ENCODE data around the gene POMT1. TPM values are rescaled to one million over a fixed set of nuclear protein-coding genes. Genes with fewer than 3 reads are reported as not detected.
"Not testable (repeated sequence)": the region's sequence is repeated elsewhere in the genome, so short reads cannot be mapped to it uniquely, and the experiment has no call there.

The POMT1 gene
- total RNA-seq, 4 donors from 2014 or later, result 18.7 to 23.5 (median 19.7) TPM

DNA sequence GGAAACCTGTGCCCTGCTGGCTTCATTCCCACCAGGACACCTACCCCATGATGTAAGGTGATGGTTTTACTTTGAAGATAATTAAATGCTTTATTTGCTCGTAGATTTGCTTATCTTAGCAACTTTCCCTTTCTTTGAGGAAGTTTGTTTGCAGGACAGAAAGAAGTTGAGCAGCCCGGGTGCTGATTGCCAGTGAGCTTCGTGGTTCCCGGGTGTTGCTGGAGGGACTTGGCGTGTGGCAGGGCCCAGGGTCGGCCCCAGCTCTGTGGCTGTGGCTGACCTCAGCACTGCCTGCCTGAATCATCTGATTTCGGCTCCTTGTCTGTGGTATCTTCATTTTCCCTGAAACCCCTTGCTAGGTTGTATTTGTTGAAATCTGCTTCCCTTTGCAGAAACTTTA is 8.7 kb downstream of the POMT1 start:
- ATAC-seq (ENCODE audit: low FRiP score) (no peak), DNase-seq (ENCODE audit: low spot score) (no peak)
- no peak for TF ChIP-seq CTCF (IDR thresholded peaks at IDR 0.05)

DNA sequence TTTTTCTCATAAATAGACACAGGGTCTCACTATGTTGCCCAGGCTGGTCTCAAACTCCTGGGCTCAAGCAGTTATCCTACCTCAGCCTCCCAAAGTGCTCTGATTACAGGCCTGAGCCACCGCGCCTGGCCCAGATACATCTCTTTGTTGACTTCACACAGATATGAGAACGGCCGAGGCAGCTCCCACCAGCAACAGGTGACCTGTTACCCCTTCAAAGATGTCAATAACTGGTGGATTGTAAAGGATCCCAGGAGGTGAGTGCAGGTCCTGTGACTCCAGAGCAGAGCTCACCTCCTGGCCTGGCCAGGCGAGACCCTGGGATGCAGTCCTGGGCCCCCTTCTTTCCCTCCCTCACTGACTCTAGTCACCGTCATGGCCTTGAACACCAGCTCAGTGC is 9.2 kb downstream of the POMT1 start:
- no peak for TF ChIP-seq CTCF (IDR thresholded peaks at IDR 0.05)
- ATAC-seq (ENCODE audit: low FRiP score) (no peak), DNase-seq (ENCODE audit: low spot score) (no peak)

- no peak for ATAC-seq (ENCODE audit: low FRiP score)
- TF ChIP-seq CTCF (IDR thresholded peaks at IDR 0.05), result no peak
These were observed 10.5 kb downstream of the POMT1 start for GRCh38 chr9:131513177-131513576.

DNA sequence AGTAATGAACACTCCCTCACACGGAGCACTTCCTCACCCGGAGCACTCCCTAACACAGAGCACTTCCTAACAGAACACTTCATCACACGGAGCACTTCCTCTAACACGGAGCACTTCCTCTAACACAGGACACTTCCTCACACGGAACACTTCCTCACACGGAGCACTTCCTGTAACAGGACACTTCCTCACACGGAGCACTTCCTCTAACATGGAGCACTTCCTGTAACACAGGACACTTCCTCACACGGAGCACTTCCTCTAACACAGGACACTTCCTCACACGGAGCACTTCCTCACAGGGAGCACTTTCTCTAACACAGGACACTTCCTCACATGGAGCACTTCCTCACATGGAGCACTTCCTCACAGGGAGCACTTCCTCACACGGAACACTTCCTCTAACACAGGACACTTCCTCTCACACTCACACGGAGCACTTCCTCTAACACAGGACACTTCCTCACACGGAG is 12.9 kb downstream of the POMT1 start:
- ATAC-seq (ENCODE audit: low FRiP score); DNase-seq (ENCODE audit: low spot score): not testable (repeated sequence)

More at GRCh38 chr9:131513177-131513576, 10.5 kb downstream of the POMT1 start:
- DNase-seq (ENCODE audit: low spot score), result no peak

- no peak for DNase-seq (ENCODE audit: low spot score)
- TF ChIP-seq CTCF (IDR thresholded peaks at IDR 0.05), result no peak
- no peak for ATAC-seq (ENCODE audit: low FRiP score)
These were observed 13.4 kb downstream of the POMT1 start for GRCh38 chr9:131516100-131516499.

DNA sequence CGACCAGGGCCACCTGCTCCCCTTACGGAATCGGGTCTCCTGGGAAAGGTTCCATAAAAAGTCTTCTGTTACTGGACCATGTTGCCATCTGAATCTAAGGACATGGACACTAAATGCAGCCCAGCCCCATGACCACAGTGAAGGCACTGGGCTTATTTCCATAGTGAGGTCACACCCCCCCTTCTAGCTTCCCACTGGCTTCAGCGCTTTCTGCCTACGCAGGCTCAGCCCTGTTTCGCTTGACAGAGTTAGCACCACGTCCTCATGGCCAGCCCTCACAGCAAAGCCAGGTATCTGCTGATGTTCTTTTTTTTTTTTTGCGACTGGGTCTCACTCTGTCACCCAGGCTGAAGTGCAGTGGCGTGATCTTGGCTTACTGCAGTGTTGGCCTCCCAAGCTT is 14.2 kb downstream of the POMT1 start:
- ATAC-seq (ENCODE audit: low FRiP score) (no peak), DNase-seq (ENCODE audit: low spot score) (no peak)
- TF ChIP-seq CTCF (IDR thresholded peaks at IDR 0.05), result no peak

GRCh38 chr9:131517761-131518190 is 15.1 kb downstream of the POMT1 start:
- TF ChIP-seq CTCF (IDR thresholded peaks at IDR 0.05), result no peak
- DNase-seq (ENCODE audit: low spot score) (no peak), ATAC-seq (ENCODE audit: low FRiP score) (no peak)

DNA sequence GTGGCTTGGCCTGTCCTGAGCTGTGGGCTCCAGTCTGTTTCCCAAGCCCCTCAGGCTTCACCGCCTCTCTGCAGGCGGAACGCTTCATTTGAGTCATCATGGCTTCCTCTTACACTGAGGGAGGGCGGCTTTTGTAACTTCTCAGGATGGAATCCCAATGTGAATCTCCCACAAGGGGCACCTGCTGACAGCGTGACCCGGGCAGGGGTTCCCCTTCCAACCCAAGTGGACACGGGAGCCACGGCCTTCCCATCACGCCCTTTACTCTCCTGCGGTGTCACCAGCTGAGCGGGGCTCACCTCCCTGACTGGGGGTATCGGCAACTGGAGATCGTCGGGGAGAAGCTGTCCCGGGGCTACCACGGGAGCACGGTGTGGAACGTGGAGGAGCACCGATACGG is 15.8 kb downstream of the POMT1 start:
- no peak for ATAC-seq (ENCODE audit: low FRiP score)
- no peak for TF ChIP-seq CTCF (IDR thresholded peaks at IDR 0.05)
- no peak for DNase-seq (ENCODE audit: low spot score)

All from omental fat pad (tissue), 4 donors.